C4-2B (cell line): Measurements from ENCODE around the gene ATP5F1C.

Experiments
- CTCF ChIP-seq: fragments of 450-650 bp; conservative IDR thresholded peaks from 2 replicates; pipeline ENCODE4 v1.5.1; 2017; ENCODE audit warnings: mild to moderate bottlenecking
- ZFX ChIP-seq: fragments of 450-650 bp; IDR thresholded peaks from 2 replicates; pipeline ENCODE4 v1.6.1; 2017

- no peak for TF ChIP-seq CTCF
- TF ChIP-seq ZFX: no peak
Observed at GRCh38 chr10:7853890-7854289, 65.9 kb downstream of the ATP5F1C start.
